ENCODE results near the gene COX4I2.

DNA sequence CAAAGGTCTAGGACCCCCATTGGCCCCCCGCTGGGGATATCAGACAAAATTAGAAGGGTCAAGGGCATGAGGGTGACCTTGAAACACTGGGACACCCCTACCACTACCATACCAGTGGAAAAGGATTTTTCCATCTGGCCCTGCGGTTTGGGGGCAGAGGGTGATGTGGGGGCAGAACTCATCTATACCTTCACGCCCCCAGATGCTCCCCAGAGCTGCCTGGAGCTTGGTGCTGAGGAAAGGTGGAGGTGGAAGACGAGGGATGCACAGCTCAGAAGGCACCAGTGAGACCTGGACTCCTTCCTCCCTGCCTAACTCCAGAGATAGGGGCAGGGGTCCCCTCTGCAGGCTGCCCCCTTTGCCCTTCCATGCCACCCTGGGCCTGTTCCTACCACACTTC, 1.1 kb downstream of the COX4I2 start:
- no peak for TF ChIP-seq POLR2A (IDR thresholded peaks at IDR 0.05)
- TF ChIP-seq, protein P1, sequence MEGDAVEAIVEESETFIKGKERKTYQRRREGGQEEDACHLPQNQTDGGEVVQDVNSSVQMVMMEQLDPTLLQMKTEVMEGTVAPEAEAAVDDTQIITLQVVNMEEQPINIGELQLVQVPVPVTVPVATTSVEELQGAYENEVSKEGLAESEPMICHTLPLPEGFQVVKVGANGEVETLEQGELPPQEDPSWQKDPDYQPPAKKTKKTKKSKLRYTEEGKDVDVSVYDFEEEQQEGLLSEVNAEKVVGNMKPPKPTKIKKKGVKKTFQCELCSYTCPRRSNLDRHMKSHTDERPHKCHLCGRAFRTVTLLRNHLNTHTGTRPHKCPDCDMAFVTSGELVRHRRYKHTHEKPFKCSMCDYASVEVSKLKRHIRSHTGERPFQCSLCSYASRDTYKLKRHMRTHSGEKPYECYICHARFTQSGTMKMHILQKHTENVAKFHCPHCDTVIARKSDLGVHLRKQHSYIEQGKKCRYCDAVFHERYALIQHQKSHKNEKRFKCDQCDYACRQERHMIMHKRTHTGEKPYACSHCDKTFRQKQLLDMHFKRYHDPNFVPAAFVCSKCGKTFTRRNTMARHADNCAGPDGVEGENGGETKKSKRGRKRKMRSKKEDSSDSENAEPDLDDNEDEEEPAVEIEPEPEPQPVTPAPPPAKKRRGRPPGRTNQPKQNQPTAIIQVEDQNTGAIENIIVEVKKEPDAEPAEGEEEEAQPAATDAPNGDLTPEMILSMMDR (IDR thresholded peaks at IDR 0.05) = no peak

All from Peyer's patch (tissue), 4 donors.